ENCODE results near the gene C12orf60. TPM values are rescaled to one million over a fixed set of nuclear protein-coding genes. Genes with fewer than 3 reads are reported as not detected.

Gene C12orf60
- total RNA-seq, 1 donor from 2014 or later, result 2.0 TPM

DNA sequence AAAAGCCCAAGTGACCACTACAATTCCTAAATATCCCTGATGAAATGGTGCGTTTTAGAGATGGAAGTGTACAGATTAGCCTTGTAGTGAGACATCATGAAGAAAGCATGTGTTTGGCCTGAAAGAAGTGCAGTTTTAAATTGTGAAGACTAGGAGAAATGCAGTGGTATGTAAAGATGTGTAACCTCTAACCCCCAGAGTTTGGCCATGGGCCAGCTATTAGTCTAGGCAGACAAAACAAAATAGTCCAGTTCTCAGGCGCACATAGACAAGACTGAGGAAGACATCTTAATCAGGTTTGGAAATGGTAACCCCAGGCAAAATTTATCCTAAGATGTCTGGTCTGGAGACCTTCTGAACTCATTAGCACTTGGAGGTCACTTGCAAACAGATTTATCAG lies 23.6 kb upstream of the C12orf60 start:
- Histone ChIP-seq H3K79me2 (ENCODE audit: insufficient read depth, low read length) (peaks cover 7% of the 10 kb centered on the region), H3K4me3 (ENCODE audit: insufficient read depth, low read depth, low read length) (no peak overlapping the region), H2AFZ (ENCODE audit: low read depth, low read length) (no peak overlapping the region), H3K27ac (ENCODE audit: low read depth, low read length) (no peak overlapping the region), H3K4me1 (ENCODE audit: insufficient read depth, low read length) (peaks cover 10% of the 10 kb centered on the region), H3K36me3 (ENCODE audit: insufficient read depth, low read length) (no peaks in the 10 kb centered on the region), H3K27me3 (ENCODE audit: insufficient read depth, low read length) (no peaks in the 10 kb centered on the region), H3K4me2 (ENCODE audit: low read length) (no peak overlapping the region), H3K9ac (ENCODE audit: low read length) (no peak overlapping the region), H3K9me3 (ENCODE audit: insufficient read depth, low read depth, low read length) (no peaks in the 10 kb centered on the region), H4K20me1 (ENCODE audit: insufficient read depth, low read length) (no peaks in the 10 kb centered on the region)
- TF ChIP-seq, protein P1, sequence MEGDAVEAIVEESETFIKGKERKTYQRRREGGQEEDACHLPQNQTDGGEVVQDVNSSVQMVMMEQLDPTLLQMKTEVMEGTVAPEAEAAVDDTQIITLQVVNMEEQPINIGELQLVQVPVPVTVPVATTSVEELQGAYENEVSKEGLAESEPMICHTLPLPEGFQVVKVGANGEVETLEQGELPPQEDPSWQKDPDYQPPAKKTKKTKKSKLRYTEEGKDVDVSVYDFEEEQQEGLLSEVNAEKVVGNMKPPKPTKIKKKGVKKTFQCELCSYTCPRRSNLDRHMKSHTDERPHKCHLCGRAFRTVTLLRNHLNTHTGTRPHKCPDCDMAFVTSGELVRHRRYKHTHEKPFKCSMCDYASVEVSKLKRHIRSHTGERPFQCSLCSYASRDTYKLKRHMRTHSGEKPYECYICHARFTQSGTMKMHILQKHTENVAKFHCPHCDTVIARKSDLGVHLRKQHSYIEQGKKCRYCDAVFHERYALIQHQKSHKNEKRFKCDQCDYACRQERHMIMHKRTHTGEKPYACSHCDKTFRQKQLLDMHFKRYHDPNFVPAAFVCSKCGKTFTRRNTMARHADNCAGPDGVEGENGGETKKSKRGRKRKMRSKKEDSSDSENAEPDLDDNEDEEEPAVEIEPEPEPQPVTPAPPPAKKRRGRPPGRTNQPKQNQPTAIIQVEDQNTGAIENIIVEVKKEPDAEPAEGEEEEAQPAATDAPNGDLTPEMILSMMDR (IDR thresholded peaks at IDR 0.05; ENCODE audit: insufficient read depth, low read depth, low read length), result no peak
- TF ChIP-seq EZH2 (IDR thresholded peaks at IDR 0.05; ENCODE audit: insufficient read depth, low read length), result no peak
- Mint-ChIP-seq H3K36me3 (ENCODE audit: low read depth, unreplicated experiment) (peaks cover under 1% of the 10 kb centered on the region), H3K27ac (ENCODE audit: unreplicated experiment) (peak overlapping the region; percentile 14), H3K27me3 (ENCODE audit: low read depth, unreplicated experiment) (no peaks in the 10 kb centered on the region), H3K4me1 (ENCODE audit: low read depth, unreplicated experiment) (peaks cover 30% of the 10 kb centered on the region), H3K4me3 (ENCODE audit: unreplicated experiment) (no peak overlapping the region), H3K9me3 (ENCODE audit: unreplicated experiment) (no peaks in the 10 kb centered on the region)
- DNase-seq (ENCODE audit: low read depth), result no peak
- FAIRE-seq, result no peak

DNA sequence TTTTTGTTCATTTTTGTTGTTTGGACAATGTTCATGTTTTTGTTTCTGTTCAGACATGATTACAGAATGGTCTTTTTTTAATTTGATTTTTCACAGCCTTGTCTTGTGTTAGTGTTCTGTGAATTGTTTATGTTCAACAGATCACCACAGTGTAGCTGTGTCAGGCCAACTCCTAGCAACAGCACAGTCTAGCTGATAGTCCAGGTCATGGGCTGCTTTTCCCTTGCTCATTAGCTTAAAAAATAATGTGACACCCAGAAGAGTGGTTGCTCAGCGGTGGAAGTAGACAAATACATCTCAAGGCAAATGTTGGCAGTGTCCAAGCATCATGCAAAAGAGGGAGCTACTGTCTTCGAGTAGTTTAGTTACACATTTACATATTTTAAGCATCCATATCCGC lies 22.6 kb upstream of the C12orf60 start:
- H3K9ac ChIP-seq (ENCODE audit: low read length), result no peak overlapping the region
- no peaks in the 10 kb centered on the region for H4K20me1 ChIP-seq (ENCODE audit: insufficient read depth, low read length)
- H3K36me3 ChIP-seq (ENCODE audit: insufficient read depth, low read length), result peaks cover under 1% of the 10 kb centered on the region
- H3K36me3 Mint-ChIP-seq (ENCODE audit: low read depth, unreplicated experiment), result peaks cover 7% of the 10 kb centered on the region
- H3K4me2 ChIP-seq (ENCODE audit: low read length), result no peak overlapping the region
- H2AFZ ChIP-seq (ENCODE audit: low read depth, low read length), result no peak overlapping the region
- no peak overlapping the region for H3K4me3 ChIP-seq (ENCODE audit: insufficient read depth, low read depth, low read length)
- H3K4me1 Mint-ChIP-seq (ENCODE audit: low read depth, unreplicated experiment), result peaks cover 26% of the 10 kb centered on the region
- no peak for DNase-seq (ENCODE audit: low read depth)
- H3K4me3 Mint-ChIP-seq (ENCODE audit: unreplicated experiment), result no peak overlapping the region
- no peak overlapping the region for H3K27ac ChIP-seq (ENCODE audit: low read depth, low read length)
- H3K27me3 Mint-ChIP-seq (ENCODE audit: low read depth, unreplicated experiment), result no peaks in the 10 kb centered on the region
- H3K27me3 ChIP-seq (ENCODE audit: insufficient read depth, low read length), result no peaks in the 10 kb centered on the region
- no peaks in the 10 kb centered on the region for H3K9me3 ChIP-seq (ENCODE audit: insufficient read depth, low read depth, low read length)
- TF ChIP-seq EZH2 (IDR thresholded peaks at IDR 0.05; ENCODE audit: insufficient read depth, low read length), result no peak
- TF ChIP-seq, protein P1 (IDR thresholded peaks at IDR 0.05; ENCODE audit: insufficient read depth, low read depth, low read length), result no peak
- H3K27ac Mint-ChIP-seq (ENCODE audit: unreplicated experiment), result no peak overlapping the region
- no peaks in the 10 kb centered on the region for H3K9me3 Mint-ChIP-seq (ENCODE audit: unreplicated experiment)
- FAIRE-seq, result no peak
- H3K79me2 ChIP-seq (ENCODE audit: insufficient read depth, low read length), result no peaks in the 10 kb centered on the region
- peaks cover 4% of the 10 kb centered on the region for H3K4me1 ChIP-seq (ENCODE audit: insufficient read depth, low read length)

DNA sequence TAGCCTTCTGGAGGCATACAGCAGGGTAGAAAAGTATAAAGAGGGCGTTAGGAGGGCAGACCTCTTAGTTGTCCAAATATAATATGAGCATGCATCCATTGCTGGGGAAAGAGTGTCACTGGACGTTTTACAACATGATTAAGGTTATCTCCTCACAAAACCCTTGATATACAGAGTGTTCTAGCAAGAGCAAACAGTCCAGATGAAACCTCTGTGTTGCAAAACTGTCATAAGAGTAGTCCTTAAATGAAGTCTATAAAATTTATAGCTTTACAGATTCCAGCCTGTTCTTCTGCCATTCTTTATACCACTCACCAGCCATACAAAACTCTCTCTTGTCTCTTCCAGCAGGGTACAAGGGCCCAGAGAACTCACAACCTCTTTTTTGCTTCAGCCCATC lies 21.9 kb upstream of the C12orf60 start:
- H3K4me1 ChIP-seq (ENCODE audit: insufficient read depth, low read length), result no peaks in the 10 kb centered on the region
- no peaks in the 10 kb centered on the region for H4K20me1 ChIP-seq (ENCODE audit: insufficient read depth, low read length)
- Mint-ChIP-seq H3K4me3 (ENCODE audit: unreplicated experiment) (peak overlapping the region; percentile 8), H3K9me3 (ENCODE audit: unreplicated experiment) (no peaks in the 10 kb centered on the region), H3K27me3 (ENCODE audit: low read depth, unreplicated experiment) (no peaks in the 10 kb centered on the region), H3K4me1 (ENCODE audit: low read depth, unreplicated experiment) (peaks cover 19% of the 10 kb centered on the region), H3K27ac (ENCODE audit: unreplicated experiment) (no peak overlapping the region), H3K36me3 (ENCODE audit: low read depth, unreplicated experiment) (peaks cover 7% of the 10 kb centered on the region)
- H3K4me3 ChIP-seq (ENCODE audit: insufficient read depth, low read depth, low read length), result no peak overlapping the region
- no peaks in the 10 kb centered on the region for H3K9me3 ChIP-seq (ENCODE audit: insufficient read depth, low read depth, low read length)
- no peak overlapping the region for H3K4me2 ChIP-seq (ENCODE audit: low read length)
- H3K27me3 ChIP-seq (ENCODE audit: insufficient read depth, low read length), result no peaks in the 10 kb centered on the region
- FAIRE-seq, result no peak
- no peak overlapping the region for H3K27ac ChIP-seq (ENCODE audit: low read depth, low read length)
- H2AFZ ChIP-seq (ENCODE audit: low read depth, low read length), result no peak overlapping the region
- H3K79me2 ChIP-seq (ENCODE audit: insufficient read depth, low read length), result no peaks in the 10 kb centered on the region
- peaks cover 6% of the 10 kb centered on the region for H3K36me3 ChIP-seq (ENCODE audit: insufficient read depth, low read length)
- no peak for DNase-seq (ENCODE audit: low read depth)
- TF ChIP-seq, protein P1 (IDR thresholded peaks at IDR 0.05; ENCODE audit: insufficient read depth, low read depth, low read length), result no peak
- TF ChIP-seq EZH2 (IDR thresholded peaks at IDR 0.05; ENCODE audit: insufficient read depth, low read length), result no peak
- H3K9ac ChIP-seq (ENCODE audit: low read length), result no peak overlapping the region

Measured in astrocyte (in vitro differentiated cells and primary cell).